HCT116 (cell line): ENCODE measurements around the gene C13orf46. TPM values are rescaled to one million over a fixed set of nuclear protein-coding genes. Genes with fewer than 3 reads are reported as not detected.

Experiments
- ATAC-seq: fragments of 200-7000 bp; cut with Tn5 transposase; 2 replicates; pipeline ENCODE4 v1.9.1; 2020; ENCODE audit warnings: mild to moderate bottlenecking, moderate library complexity
- BruUV-seq: library from RNA; stranded (reverse); fragments of 400-500 nt; replicated peaks from 2 replicates; lab custom pipeline; 2021; lab: Mats Ljungman, UMichigan
- CTCF ChIA-PET: fragments of 300-600 bp; sonication (Branson Sonifier 250); formaldehyde crosslinking; loops from one replicate; lab custom pipeline; 2021; ENCODE audit warnings: antibody characterized with exemption; lab: Charles Lee
- POLR2A ChIA-PET: fragments of 300-600, 350-600 bp; sonication (Branson Sonifier 250); formaldehyde crosslinking; loops from one replicate; lab custom pipeline; 2021; ENCODE audit warnings: antibody characterized with exemption; lab: Charles Lee
- RAD21 ChIA-PET, 2 experiments: fragments of 300-600 bp; sonication (Branson Sonifier 250); formaldehyde crosslinking; loops; one replicate each; lab custom pipeline; 2023; ENCODE audit warnings: low total read pairs in 2 of 2; ENCODE audit not compliant: uncharacterized antibody in 2 of 2, unreplicated experiment in 2 of 2, low non-redundant PET in 1 of 2; lab: Charles Lee
- DNase-seq: peaks from one replicate; pipeline ENCODE4 v3.0.0-alpha.2; 2010; ENCODE audit warnings: low read depth, low spot score
- H2AFZ ChIP-seq: fragments of 200-600 bp; shearing (Covaris generic), sonication (generic); 2 replicates; pipeline ENCODE4 v1.6.1; 2017; ENCODE audit warnings: low read depth, mixed run types, mixed read lengths, antibody characterized with exemption, low read length; ENCODE audit not compliant: poor library complexity, severe bottlenecking
- H3K27ac ChIP-seq: 2 replicates; pipeline ENCODE4 v1.5.1; 2012; ENCODE audit warnings: low read depth, low read length
- H3K27me3 ChIP-seq: fragments of 200-600 bp; sonication (generic); 2 replicates; pipeline ENCODE4 v1.6.1; 2016; ENCODE audit warnings: mixed run types, low read length, mixed read lengths; ENCODE audit not compliant: insufficient read depth
- H3K36me3 ChIP-seq, 2 experiments: fragments of 200-500 bp in 1 of 2; fragments of 200-600 bp in 1 of 2; sonication (Bioruptor generic) in 1 of 2; sonication (generic) in 1 of 2; 2 replicates each; pipeline versions ENCODE4 v1.5.1 to v1.6.1; 2014 to 2016; ENCODE audit warnings: low read length in 2 of 2, inconsistent platforms in 1 of 2, mixed read lengths in 1 of 2, mixed run types in 1 of 2; ENCODE audit not compliant: insufficient read depth in 2 of 2, control insufficient read depth in 1 of 2
- H3K4me1 ChIP-seq, 2 experiments: fragments of 200-600 bp in 1 of 2; sonication (generic) in 1 of 2; 2 replicates each; pipeline versions ENCODE4 v1.5.1 to v1.6.1; 2012 to 2017; ENCODE audit warnings: low read length in 2 of 2, inconsistent platforms in 1 of 2, mild to moderate bottlenecking in 1 of 2, mixed read lengths in 1 of 2, mixed run types in 1 of 2, moderate library complexity in 1 of 2; ENCODE audit not compliant: insufficient read depth in 2 of 2, control insufficient read depth in 1 of 2
- H3K4me2 ChIP-seq: fragments of 200-600 bp; sonication (generic); 2 replicates; pipeline ENCODE4 v1.6.1; 2017; ENCODE audit warnings: mixed run types, low read length, mixed read lengths
- H3K4me3 ChIP-seq, 2 experiments: fragments of 200-600 bp in 1 of 2; sonication (generic) in 1 of 2; replicated peaks in 1 of 2; 2 replicates each; pipeline ENCODE4 v1.5.1; 2011 to 2016; ENCODE audit warnings: low read length in 2 of 2, control low read depth in 1 of 2, low read depth in 1 of 2, mild to moderate bottlenecking in 1 of 2, mixed read lengths in 1 of 2, mixed run types in 1 of 2
- H3K79me2 ChIP-seq: fragments of 200-600 bp; sonication (generic); 2 replicates; pipeline ENCODE4 v1.6.1; 2017; ENCODE audit warnings: mild to moderate bottlenecking, mixed run types, low read length, moderate library complexity, mixed read lengths; ENCODE audit not compliant: insufficient read depth
- H3K9ac ChIP-seq: fragments of 200-600 bp; sonication (generic); 2 replicates; pipeline ENCODE4 v1.6.1; 2016; ENCODE audit warnings: low read length, mixed read lengths
- H3K9me2 ChIP-seq: fragments of 200-600 bp; sonication (generic), shearing (Covaris generic); 2 replicates; pipeline ENCODE4 v1.6.1; 2017; ENCODE audit warnings: mixed run types, mild to moderate bottlenecking, moderate library complexity; ENCODE audit not compliant: insufficient read depth
- H3K9me3 ChIP-seq, 2 experiments: fragments of 200-500 bp in 1 of 2; fragments of 200-600 bp in 1 of 2; sonication (Bioruptor generic) in 1 of 2; sonication (generic) in 1 of 2; 2 replicates each; pipeline ENCODE4 v1.6.1; 2014 to 2017; ENCODE audit warnings: low read length in 2 of 2, mixed read lengths in 2 of 2, inconsistent platforms in 1 of 2, low read depth in 1 of 2, mild to moderate bottlenecking in 1 of 2, mixed run types in 1 of 2, moderate library complexity in 1 of 2; ENCODE audit not compliant: control insufficient read depth in 1 of 2, insufficient read depth in 1 of 2
- H4K20me1 ChIP-seq: fragments of 200-600 bp; sonication (generic), shearing (Covaris generic); 2 replicates; pipeline ENCODE4 v1.6.1; 2017; ENCODE audit warnings: mixed run types, mild to moderate bottlenecking, moderate library complexity; ENCODE audit not compliant: insufficient read depth
- CBX3 ChIP-seq: IDR thresholded peaks from 2 replicates; pipeline ENCODE4 v1.6.1; 2012; ENCODE audit warnings: low read depth
- CEBPB ChIP-seq: IDR thresholded peaks from 2 replicates; pipeline ENCODE4 v1.6.1; 2012; ENCODE audit warnings: low read depth
- EGR1 ChIP-seq: IDR thresholded peaks from 2 replicates; pipeline ENCODE4 v1.6.1; 2012; ENCODE audit warnings: low read depth
- EZH2 ChIP-seq: fragments of 200-600 bp; sonication (generic); IDR thresholded peaks from 2 replicates; pipeline ENCODE4 v1.6.1; 2017; ENCODE audit warnings: antibody characterized with exemption, mixed run types
- EZH2phosphoT487 ChIP-seq: fragments of 200-600 bp; IDR thresholded peaks from 2 replicates; pipeline ENCODE4 v1.6.1; 2018; ENCODE audit warnings: antibody characterized with exemption, borderline replicate concordance
- JUND ChIP-seq: IDR thresholded peaks from 2 replicates; pipeline ENCODE4 v1.6.1; 2012
- POLR2A ChIP-seq: IDR thresholded peaks from 2 replicates; pipeline ENCODE4 v1.7.0; 2011; ENCODE audit warnings: borderline replicate concordance; ENCODE audit not compliant: insufficient read depth, insufficient read length; ENCODE audit errors: extremely low read depth
- POLR2AphosphoS5 ChIP-seq: IDR thresholded peaks from 2 replicates; pipeline ENCODE4 v1.6.1; 2011; ENCODE audit warnings: mild to moderate bottlenecking, low read depth, low read length, moderate library complexity
- SIN3A ChIP-seq: IDR thresholded peaks from 2 replicates; pipeline ENCODE4 v1.6.1; 2012; ENCODE audit warnings: low read depth
- SP1 ChIP-seq: IDR thresholded peaks from 2 replicates; pipeline ENCODE4 v1.6.1; 2012; ENCODE audit warnings: low read depth
- TCF7L2 ChIP-seq: IDR thresholded peaks from 2 replicates; pipeline ENCODE4 v1.7.0; 2011; ENCODE audit warnings: borderline replicate concordance, inconsistent platforms; ENCODE audit not compliant: insufficient read depth, insufficient read length; ENCODE audit errors: extremely low read depth
- ZFX ChIP-seq: fragments of 450-650 bp; IDR thresholded peaks from 2 replicates; pipeline ENCODE4 v1.6.1; 2017
- intact Hi-C: fragments of 100-400 bp; cut with micrococcal nuclease; formaldehyde crosslinking; loops from 2 replicates; pipeline ENCODE4 v1.10.0; 2022
- total RNA-seq: library from RNA; stranded (reverse); gene quantifications from one replicate; pipeline ENCODE4 v1.2.1, GENCODE V29; 2021; ENCODE audit not compliant: unreplicated experiment
- TF ChIP-seq, protein P1 (sequence below): IDR thresholded peaks from 2 replicates; pipeline ENCODE4 v1.6.1; 2012; ENCODE audit warnings: low read depth
- TF ChIP-seq, protein P2 (sequence below), 3 experiments: fragments of 200-600 bp in 1 of 3; sonication (generic) in 1 of 3; IDR thresholded peaks in 2 of 3; conservative IDR thresholded peaks in 1 of 3; 2 replicates each; pipeline ENCODE4 v1.5.1; 2012 to 2017; ENCODE audit warnings: low read depth in 2 of 3, low read length in 2 of 3, antibody characterized with exemption in 1 of 3, borderline replicate concordance in 1 of 3, control low read depth in 1 of 3, mild to moderate bottlenecking in 1 of 3, mixed read lengths in 1 of 3, mixed run types in 1 of 3, moderate library complexity in 1 of 3; ENCODE audit not compliant: insufficient read depth in 1 of 3

The C13orf46 gene
- total RNA-seq, 1 experiment from 2014 or later, result 0.93 TPM

DNA sequence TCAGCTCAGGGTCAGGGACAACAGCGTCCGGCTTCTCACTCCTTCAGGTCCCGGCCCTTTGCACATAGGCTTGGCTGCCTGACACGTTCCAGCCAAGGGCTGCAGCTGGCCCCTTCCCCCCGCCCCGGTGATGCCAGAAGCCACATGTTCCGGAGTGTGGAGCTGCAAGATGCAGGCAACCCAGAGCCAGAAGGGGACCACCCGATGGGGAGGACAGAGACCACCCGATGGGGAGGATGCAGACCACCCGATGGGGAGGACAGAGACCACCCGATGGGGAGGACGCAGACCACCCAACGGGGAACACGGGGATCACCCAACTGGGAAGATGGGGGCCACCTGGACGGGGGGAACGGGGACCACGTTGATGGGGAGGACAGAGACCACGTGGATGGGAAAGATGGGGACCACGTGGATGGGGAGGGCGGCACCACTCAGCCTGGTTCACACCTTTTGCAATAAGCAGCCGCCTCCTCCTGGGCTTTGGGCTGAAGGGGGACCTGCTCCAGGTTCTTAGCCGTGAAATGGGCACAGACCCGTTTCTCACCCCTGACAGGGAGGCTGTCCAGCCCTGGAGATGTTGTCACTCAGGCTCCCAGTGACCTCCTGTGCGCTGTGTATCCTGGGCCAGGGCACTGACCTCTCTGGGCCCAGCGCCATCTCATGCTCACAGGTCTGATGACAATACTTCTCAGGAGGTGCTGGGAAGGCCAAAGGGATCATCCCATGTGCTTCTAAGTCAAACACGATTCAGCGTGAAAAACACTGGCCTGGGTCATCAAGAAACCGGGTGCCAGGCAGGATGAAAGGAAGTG, 34.5 kb downstream of the C13orf46 start:
- H3K27ac ChIP-seq, result no peak overlapping the region
- CTCF ChIA-PET, result no interaction called here
- H3K4me1 ChIP-seq, result peaks cover 0 to 4% of the 10 kb centered on the region in 2 experiments; a peak in 1 of 4 replicates
- H3K4me3 ChIP-seq, result no peak overlapping the region
- no peak overlapping the region for H3K4me2 ChIP-seq
- H3K36me3 ChIP-seq, result no peaks in the 10 kb centered on the region
- H3K9me3 ChIP-seq, result no peaks in the 10 kb centered on the region
- H2AFZ ChIP-seq, result no peak overlapping the region
- RAD21 ChIA-PET, result no interaction called here
- no peak for TF ChIP-seq CEBPB
- DNase-seq (no peak), ATAC-seq (no peak)
- no peaks in the 10 kb centered on the region for H3K9me2 ChIP-seq
- H3K27me3 ChIP-seq, result no peaks in the 10 kb centered on the region
- intact Hi-C loops, result no loop called here
- H4K20me1 ChIP-seq, result no peaks in the 10 kb centered on the region
- no TSS peak for BruUV-seq
- H3K9ac ChIP-seq, result no peak overlapping the region
- POLR2A ChIA-PET, result no interaction called here
- H3K79me2 ChIP-seq, result no peaks in the 10 kb centered on the region

DNA sequence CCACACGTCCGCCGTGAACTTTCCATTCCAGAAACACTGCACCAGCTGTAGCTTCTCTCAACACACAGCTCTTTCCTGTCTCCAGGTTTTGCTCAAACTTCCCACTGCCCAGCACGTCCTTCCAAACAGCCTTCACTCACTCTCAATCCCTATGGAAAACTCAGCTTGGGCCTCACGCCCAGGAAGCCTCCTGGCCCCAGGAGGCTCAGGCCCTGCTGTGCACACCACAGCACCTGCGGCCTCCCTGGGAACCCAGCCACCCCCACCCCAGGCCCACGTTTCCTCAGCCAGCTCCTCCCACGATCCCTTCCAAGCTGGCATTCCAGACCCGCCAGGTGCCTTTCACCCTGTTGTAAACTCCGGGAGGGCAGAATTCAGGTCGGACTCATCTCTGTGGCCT, 35.2 kb downstream of the C13orf46 start:
- Histone ChIP-seq H3K79me2 (no peaks in the 10 kb centered on the region), H3K4me2 (no peak overlapping the region), H2AFZ (no peak overlapping the region), H3K27me3 (no peaks in the 10 kb centered on the region), H4K20me1 (no peaks in the 10 kb centered on the region), H3K4me1 (peaks cover 0 to 4% of the 10 kb centered on the region in 2 experiments; a peak in 1 of 4 replicates), H3K36me3 (no peaks in the 10 kb centered on the region), H3K4me3 (no peak overlapping the region), H3K9ac (no peak overlapping the region), H3K9me2 (no peaks in the 10 kb centered on the region), H3K27ac (no peak overlapping the region), H3K9me3 (no peaks in the 10 kb centered on the region)
- POLR2A ChIA-PET, result no interaction called here
- ATAC-seq (no peak), DNase-seq (no peak)
- intact Hi-C loops, result no loop called here
- BruUV-seq, result no TSS peak
- CTCF ChIA-PET, result no interaction called here
- RAD21 ChIA-PET, result no interaction called here
- no peak for TF ChIP-seq CBX3
- TF ChIP-seq ZFX, result no peak
- TF ChIP-seq EGR1, result no peak
- no peak for TF ChIP-seq SP1
- no peak for TF ChIP-seq EZH2
- no peak for TF ChIP-seq POLR2AphosphoS5
- TF ChIP-seq, protein P1, sequence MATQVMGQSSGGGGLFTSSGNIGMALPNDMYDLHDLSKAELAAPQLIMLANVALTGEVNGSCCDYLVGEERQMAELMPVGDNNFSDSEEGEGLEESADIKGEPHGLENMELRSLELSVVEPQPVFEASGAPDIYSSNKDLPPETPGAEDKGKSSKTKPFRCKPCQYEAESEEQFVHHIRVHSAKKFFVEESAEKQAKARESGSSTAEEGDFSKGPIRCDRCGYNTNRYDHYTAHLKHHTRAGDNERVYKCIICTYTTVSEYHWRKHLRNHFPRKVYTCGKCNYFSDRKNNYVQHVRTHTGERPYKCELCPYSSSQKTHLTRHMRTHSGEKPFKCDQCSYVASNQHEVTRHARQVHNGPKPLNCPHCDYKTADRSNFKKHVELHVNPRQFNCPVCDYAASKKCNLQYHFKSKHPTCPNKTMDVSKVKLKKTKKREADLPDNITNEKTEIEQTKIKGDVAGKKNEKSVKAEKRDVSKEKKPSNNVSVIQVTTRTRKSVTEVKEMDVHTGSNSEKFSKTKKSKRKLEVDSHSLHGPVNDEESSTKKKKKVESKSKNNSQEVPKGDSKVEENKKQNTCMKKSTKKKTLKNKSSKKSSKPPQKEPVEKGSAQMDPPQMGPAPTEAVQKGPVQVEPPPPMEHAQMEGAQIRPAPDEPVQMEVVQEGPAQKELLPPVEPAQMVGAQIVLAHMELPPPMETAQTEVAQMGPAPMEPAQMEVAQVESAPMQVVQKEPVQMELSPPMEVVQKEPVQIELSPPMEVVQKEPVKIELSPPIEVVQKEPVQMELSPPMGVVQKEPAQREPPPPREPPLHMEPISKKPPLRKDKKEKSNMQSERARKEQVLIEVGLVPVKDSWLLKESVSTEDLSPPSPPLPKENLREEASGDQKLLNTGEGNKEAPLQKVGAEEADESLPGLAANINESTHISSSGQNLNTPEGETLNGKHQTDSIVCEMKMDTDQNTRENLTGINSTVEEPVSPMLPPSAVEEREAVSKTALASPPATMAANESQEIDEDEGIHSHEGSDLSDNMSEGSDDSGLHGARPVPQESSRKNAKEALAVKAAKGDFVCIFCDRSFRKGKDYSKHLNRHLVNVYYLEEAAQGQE, result no peak
- TF ChIP-seq, protein P2, sequence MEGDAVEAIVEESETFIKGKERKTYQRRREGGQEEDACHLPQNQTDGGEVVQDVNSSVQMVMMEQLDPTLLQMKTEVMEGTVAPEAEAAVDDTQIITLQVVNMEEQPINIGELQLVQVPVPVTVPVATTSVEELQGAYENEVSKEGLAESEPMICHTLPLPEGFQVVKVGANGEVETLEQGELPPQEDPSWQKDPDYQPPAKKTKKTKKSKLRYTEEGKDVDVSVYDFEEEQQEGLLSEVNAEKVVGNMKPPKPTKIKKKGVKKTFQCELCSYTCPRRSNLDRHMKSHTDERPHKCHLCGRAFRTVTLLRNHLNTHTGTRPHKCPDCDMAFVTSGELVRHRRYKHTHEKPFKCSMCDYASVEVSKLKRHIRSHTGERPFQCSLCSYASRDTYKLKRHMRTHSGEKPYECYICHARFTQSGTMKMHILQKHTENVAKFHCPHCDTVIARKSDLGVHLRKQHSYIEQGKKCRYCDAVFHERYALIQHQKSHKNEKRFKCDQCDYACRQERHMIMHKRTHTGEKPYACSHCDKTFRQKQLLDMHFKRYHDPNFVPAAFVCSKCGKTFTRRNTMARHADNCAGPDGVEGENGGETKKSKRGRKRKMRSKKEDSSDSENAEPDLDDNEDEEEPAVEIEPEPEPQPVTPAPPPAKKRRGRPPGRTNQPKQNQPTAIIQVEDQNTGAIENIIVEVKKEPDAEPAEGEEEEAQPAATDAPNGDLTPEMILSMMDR (IDR thresholded peaks at IDR 0.05 in 2 of 3, conservative IDR thresholded peaks at IDR 0.05 in 1 of 3; ENCODE audit: borderline replicate concordance in 1 of 3, insufficient read depth in 1 of 3, low read depth in 2 of 3, low read length in 2 of 3), result no peak
- TF ChIP-seq SIN3A, result no peak
- TF ChIP-seq EZH2phosphoT487, result no peak
- TF ChIP-seq TCF7L2, result no peak
- TF ChIP-seq JUND, result no peak
- no peak for TF ChIP-seq POLR2A
